Stimulated activated CD4-positive, alpha-beta T cell treated with anti-CD3 and anti-CD28 coated beads, Interleukin-12 subunit alpha, Interleukin-12 subunit beta, amount 100 ng/mL, for 48 hours (primary cell): ENCODE measurements around the gene PGBD1.
"Not testable (repeated sequence)": the region's sequence is repeated elsewhere in the genome, so short reads cannot be mapped to it uniquely, and the experiment has no call there.

Experiments
- DNase-seq, 3 donors: peaks; one replicate each; pipeline ENCODE4 v3.0.0-alpha.2; 2020; ENCODE audit warnings: low read depth in 2 of 3, low spot score in 1 of 3

The PGBD1 gene

DNA sequence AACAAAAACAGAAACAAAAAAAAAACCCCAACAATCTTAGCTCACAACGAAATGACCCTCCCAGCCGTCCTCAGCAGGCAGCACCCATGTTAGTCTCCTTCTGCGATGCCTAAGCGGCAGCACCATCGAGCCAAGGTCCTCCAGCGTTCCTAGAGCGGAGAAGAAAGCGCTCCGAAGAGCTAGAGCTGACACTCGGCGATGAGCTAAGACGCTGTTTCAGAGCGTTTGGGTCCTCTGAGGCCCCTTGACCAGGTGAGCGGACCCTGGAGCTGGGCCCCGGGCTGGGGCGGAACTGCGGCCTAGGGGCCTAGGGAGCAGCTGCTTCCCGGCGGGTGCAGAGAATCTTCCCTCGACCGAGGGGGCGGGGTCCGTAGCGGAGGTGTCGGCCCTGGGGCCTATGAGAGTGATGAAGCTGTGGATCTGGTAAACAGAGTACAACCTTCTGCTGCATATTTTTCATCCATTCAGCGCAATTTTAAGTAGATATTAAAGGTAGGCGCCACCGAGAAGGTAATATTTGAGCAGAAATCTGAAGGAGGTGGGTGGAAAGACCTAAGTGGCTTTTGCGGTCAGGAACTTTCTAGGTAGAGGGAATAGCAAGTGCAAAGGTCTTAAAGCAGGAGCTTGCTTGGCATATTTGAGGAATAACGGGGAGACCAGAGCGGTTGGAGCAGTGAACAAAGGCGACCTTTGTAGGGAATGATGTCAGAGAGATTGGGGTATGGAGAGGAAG lies 14.2 kb upstream of the PGBD1 start, which contains the start of gene ZSCAN26:
Gene ZSCAN26, plus strand, starts transcription at position 182 of the 733 bp plus-strand sequence. CDS start 4,777 bp downstream, outside the sequence.
- peak; percentile 72 to 86 (median 76) for DNase-seq

DNA sequence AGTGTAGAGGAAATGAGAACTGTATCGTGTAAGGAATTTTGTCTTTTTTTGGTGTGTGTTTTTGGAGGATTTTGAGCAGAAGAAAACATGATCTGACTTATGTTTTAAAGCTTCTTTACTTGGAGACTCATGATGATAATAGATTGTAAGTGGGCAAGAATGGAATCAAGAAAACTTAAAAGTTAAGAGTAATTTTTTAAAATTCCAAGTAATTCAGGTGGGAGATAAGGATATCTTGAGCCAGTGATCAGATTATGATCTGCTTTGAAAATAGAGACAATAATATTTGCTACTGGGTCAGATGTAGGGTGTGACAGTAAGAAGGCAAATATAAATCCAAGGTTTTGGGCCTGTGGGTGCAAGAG lies 13.7 kb upstream of the PGBD1 start:
- DNase-seq = no peak

DNA sequence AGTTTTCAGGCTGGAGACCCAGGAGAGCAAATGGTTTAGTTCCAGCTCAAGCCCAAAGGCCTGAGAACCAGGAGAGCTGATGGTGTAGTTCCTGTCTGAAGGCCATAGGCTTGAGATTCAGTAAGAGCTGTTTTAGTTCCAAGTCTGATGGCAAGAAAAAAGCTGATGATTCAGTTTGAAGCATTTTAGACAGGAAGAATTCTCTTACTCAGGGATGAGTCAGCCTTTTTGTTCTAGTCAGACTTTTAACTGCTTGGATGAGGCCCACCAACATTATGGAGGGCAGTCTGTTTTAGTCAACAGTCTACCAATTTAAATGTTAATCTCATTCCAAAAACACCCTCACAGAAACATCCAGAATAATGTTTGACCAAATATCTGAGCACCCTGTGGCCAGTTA lies 11.9 kb upstream of the PGBD1 start:
- no peak for DNase-seq

DNA sequence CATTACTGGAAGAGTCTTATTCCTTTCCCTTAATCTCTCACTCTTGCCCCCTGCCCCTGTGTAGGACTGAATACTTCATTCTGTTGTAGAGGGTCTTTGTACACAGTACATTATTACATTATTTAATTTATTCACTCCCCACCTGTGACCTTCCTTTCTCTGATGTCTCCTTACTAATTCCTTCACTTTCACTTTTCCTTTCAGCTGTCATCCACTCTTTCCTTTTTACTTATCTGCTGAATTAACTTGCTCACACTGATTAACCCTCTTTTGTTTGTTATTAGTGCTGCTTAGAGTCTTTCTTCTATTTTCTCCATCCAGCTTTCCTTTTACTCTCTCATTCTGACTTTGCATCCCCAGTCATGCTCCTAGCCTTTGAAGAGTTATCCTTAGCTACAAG lies 6.5 kb upstream of the PGBD1 start:
- DNase-seq = no peak

DNA sequence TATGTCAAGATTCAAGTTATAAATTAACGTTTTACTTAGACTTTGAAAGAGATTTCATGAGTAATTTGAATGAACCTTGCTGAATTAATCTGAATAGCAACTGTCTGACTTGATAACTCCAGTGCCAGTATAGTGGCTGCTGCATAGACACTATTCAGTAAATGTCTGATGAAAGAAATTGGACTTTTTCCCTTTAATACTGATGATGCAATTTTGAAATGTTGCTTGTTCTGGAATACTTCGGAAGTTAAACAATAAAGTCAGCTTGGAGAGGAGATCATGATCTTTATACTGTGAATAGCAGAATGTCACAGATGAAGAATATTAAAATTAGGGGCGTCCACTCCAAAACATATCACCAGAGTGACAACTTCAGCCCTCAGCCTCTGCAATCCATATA lies 3.6 kb upstream of the PGBD1 start:
- no peak for DNase-seq

DNA sequence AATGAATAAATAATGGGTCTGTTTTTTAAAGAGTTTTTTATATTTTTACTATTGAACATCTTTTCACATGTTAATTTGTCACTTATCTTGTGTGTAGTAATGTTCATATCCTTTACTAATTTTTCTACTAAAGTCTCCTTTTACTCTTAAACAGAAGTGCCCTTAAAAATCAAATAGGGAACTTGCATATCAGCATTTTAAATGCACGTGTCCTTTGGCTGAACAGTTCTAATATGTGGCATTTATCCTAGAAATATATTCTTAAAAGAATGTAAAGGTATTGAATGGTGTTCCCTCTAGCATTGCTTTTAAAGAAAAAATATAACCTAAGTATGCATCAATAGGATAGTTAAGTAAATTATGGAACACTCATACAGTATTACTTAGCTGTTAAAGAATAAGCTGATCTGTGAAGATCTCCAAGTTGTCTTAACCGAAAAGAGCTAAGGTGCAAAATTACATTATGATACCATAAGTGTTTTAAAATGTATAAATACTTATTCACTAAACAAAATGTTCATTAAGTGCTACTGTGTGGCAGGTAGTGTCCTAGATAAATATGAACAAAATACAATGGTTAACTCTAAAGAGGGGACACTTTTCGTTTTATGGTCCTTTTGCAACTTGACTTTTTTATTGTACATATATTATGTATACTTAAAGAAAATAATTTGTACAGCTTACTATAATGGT lies 631 bp upstream of the PGBD1 start:
- DNase-seq = no peak

DNA sequence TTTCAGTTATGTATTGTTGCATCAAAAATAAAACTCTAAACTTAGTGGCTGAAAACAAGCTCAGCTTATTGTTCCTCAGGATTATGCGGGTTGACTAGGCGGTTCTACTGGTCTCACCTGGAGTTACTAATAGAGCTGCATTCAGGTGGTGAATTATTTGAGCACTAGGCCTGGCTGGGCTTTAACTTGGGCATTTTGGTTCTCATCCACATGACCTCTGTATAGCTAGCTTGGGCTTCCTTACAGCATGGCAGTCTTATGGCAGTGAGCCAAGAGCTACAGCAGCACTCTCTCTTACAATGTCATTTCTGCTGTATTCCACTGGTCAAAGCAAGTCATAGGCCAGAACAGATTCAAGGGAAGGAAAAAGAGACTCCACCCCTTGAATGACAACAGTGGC lies 1.6 kb downstream of the PGBD1 start:
- DNase-seq = no peak

DNA sequence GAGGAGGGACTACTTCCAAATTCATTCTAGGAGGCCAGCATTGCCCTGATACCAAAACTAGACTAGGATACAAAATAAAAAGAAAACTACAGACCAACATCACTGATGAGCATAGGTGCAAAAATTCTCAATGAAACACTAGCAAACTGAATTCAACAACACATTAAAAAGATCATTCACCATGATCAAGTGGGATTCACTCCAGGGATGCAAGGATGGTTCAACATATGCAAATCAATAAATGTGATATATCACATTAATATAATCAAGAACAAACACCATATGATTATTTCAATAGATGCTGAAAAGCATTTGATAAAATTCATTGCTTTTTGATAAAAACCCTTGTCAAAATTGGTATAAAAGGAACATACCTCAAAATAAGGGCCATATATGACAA lies 10.2 kb downstream of the PGBD1 start:
- no peak for DNase-seq

DNA sequence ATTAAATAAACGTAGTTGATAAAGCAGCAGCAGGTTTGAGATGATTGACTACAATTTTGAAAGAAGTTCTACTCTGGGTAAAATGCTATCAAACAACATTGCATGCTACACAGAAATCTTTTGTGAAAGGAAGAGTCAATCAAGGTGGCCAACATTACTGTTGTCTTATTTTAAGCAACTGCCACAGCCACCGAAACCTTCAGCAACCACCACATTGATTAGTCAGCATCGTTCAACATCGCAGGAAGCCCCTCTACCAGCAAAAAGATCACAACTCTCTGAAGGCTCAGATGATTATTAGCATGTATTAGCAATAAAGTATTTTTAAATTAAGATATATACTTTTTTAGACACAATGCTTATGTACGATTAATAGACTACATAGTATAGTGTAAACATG lies 14.0 kb downstream of the PGBD1 start:
- DNase-seq = no peak

DNA sequence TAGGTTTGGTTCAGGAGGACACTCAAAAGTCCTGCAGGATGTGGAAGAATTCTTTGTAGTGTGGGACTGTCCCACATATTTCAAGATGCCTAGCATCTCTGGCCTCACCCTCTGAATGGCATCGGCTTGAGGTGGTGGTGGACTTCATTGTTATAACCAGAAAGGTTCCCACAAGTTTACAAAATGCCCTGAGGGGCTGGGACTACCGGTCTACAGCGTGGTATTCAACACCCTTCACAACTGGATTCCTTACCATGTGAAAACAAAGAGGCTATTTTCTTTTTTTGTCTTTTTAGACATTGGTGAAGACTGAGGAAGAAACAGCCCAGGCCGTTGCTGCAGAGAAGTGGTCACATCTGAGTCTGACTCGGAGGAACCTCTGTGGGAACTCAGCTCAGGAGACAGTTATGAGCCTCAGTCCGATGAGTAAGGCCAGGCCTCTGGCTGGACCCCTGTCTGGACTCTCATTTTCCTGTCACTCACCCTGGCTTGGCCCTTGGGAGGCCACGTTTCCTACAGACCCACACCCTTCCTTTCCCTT lies 15.2 kb downstream of the PGBD1 start:
- DNase-seq = no peak

DNA sequence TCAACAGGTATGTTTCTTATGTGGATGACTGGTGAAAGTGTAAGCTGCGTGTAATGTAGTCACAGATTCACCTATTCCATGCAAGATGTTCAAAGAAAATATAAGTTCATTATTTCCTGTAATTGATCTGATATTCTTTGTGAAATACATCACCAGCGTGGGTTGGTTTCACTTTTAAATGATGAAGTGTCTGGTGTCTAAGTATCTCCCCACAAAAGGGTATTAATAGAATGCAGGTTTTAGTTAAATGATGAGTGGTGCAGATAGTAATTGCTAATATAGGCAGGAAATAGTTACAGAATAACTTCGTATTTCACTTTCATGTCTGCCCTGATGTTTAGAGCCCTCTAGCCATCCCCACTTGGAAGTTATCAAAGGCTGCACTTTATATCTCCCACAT lies 22.2 kb downstream of the PGBD1 start:
- DNase-seq = no peak

DNA sequence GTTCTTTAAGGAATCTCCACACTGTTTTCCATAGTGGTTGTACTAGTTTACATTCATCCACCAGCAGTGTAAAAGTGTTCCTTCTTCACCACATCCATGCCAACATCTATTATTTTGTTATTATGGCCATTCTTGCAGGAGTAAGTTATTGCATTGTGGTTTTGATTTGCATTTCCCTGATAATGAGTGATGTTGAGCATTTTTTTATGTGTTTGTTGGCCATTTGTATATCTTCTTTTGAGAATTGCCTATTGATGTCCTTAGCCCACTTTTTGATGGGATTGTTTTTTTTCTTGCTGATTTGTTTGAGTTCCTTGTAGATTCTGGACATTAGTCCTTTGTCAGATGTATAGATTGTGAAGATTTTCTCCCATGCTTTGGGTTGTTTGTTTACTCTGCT lies 25.0 kb downstream of the PGBD1 start:
- not testable (repeated sequence) for DNase-seq

DNA sequence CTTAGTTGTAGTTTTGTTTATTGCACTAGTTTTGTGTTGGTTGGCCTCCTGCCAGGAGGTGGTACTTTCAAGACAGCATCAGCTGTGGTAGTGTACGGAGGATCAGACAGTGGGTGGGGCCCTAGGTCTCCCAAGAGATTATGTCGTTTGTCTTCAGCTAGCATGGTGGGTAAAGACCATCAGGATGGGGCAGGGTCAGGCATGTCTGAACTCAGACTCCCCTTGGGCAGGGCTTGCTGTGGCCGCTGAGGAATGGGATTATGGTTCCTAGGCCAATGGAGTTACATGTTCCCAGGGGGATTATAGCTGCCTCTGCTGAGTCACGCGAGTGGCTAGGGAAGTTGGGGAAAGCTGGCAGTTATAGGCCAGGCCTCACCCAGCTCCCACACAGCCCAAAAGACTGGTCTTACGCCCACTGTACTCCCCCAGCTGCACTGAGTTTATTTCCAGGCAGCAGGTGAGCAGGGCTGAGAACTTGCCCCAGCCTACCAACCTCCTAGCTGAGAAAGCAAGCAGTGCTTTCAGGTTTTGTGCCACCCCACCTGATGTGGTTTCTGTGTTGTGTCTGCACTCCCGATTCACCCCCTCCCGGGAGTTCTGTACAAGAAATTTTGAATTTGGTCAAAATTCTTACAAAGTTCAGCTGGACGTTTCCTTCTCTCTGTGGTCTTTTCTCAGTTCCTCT lies 29.9 kb downstream of the PGBD1 start:
- DNase-seq = no peak

DNA sequence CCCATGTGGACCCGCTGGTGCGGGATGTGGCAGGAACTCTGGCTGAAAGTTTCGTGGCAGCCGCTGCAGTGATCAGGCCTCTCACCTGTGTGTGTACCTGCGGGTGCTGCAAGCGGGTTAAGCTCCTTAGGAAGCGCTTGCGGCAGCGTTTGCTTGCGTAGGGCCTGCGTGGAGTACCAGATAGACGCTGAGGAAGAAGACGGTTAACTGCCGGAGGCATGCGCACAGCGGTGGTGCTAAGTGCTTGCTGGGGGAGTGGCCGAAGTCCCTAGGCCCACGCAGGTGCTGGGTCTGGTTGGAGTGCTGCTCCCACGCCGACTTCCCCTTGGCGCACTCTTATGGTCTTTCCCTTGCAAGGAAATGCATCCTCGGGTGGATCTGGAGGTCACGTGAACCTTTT lies 31.6 kb downstream of the PGBD1 start:
- DNase-seq = no peak

DNA sequence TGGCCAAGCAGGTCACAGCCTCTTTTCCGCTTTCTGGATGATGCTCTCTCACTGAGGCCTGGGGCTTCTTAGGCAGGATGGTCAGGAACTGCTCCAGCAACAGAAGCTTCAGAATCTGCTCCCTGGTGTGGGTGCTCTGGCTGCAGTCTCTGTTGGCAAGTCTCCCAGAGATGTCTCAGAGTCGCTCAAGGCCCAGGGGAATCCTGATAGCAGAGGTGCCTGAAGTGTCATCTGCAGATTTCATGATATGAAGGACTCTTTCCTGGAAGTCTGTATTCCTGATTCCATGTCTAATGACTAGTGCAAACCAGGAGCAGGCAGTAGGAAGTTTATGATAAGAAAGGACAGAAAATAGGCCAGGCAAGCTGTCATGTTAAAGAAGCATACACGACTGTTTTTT lies 34.3 kb downstream of the PGBD1 start:
- no peak for DNase-seq

DNA sequence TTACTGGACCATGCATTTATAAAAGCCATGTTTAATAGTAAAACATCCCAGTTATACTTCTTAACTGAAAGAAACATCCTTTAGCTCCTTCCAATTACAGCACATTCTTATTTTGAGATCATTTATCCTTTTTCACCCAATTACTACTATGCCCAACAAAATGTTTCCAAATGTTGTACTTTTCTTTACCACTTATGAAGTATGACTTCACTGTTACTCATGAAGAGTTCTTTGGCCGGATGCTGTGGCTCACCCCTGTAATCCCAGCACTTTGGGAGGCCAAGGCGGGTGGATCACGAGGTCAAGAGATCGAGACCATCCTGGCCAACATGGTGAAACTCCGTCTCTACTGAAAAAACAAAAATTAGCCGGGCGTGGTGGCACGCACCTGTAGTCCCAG lies 36.5 kb downstream of the PGBD1 start:
- DNase-seq = not testable (repeated sequence)

DNA sequence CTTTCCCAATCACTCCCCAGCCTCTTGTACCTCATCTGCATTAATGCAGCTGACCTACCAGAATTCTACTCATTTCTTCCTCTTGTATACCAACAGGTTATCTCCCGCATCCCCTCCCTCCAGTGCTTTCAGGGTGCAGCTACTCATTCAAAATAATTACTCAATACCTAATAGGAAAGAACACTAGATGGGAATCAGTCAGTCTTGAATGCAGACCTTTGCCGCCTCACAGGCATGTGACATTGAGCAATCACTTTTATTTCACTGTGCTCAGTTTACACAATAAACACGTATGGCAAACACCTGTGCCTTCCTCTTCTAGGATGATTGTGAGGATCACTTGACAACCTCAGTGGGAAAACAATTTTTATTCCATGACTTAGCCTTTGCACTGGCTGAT lies 41.3 kb downstream of the PGBD1 start:
- no peak for DNase-seq

DNA sequence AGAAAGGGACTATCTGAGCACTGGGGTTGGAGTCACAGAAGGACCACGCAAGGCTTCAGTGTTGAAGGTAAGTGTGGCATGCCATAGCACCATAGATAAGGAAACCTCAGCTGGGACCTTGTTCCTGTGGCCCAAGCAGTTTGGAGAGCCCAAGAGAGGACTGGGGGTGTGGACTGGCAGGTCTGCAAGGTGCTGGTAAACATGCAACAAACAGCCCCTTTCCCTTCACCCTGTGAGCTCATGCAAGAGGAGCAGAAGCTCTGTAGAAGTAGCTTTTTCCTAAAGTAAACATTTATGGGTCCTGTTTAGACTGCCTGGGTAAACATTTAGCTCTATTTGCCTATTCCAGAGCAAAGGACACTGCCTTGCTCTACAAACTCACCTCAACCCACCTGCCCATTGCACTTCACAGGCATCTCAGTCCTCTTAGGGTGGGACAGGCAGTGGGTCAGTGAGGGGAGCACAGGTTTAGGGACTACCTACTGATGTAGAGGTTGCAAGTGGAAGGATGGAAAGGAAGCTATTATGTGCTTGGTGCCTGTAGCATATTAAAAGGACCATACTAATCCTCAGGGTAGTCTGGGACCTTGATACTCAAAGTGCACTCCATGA lies 42.5 kb downstream of the PGBD1 start:
- DNase-seq = no peak

DNA sequence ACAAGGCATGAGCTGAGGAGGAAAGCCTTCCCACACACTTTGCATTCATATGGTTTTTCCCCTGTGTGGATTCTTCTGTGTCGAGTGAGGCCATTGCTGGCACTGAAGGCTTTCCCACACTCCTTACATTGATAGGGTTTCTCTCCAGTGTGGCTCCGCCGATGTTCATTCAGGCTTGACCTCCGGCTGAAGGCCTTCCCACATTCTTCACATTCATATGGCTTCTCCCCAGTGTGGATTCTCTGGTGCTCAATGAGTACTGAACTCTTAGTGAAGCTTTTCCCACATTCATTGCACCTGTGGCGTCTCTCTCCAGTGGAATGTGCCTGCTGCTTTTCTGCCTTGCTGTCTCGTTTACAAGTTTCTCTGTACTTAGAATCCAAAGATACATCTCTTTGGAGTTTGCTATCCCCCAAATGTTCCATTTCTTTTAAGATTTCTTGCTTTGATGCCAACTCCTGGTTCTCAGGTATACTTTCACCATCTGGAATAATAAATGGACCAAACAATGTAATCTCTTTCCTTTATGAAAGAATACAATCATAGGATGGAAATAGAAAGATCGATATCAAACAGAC lies 45.1 kb downstream of the PGBD1 start:
- no peak for DNase-seq

DNA sequence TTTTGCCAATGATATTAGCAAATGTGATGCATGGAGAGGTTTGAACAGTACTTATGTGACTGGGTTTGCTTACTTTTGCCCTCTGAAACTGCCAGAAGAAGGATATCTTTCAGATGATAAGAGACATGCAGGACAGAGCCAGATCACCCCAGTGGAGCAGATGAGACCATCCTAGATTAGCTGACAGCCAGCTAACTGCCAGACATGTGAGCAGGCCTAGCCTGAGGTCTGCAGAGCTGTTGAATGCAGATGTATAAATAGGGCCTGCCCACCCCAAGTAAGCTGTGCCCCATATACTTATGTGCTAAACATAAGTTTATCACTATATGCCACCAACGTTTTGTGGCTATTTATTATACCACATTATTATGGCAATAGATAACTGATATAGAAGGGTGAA lies 48.7 kb downstream of the PGBD1 start:
- DNase-seq = no peak

DNA sequence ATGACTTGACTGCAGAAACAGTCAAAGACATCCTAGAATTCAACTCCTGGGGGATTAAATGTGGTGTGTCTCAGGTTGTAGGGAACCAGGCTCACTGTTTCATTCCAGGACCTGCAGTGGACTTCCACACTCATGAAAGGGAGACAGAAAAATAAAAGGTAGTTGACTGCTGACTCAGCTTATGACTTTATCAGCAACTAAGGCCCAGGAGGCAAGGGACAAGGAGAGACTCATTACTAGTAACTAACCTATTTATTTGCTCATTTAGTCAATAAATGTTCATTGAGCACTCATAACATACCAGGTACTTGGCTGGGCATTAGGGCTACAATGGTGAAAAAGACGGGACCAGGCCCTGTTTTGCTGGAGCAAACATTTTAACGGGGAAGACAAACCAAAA lies 51.7 kb downstream of the PGBD1 start:
- DNase-seq = no peak
